HEK293 (cell line): Measurements from ENCODE around the gene C6orf136.

Experiments used
- CTCF ChIA-PET: fragments of 350-600 bp; formaldehyde crosslinking; extraction: SDS; loops from one replicate; lab custom pipeline; 2021; ENCODE audit warnings: antibody characterized with exemption; lab: Yijun Ruan, JAX
- POLR2A ChIA-PET: fragments of 300-600 bp; formaldehyde crosslinking; extraction: SDS; loops from one replicate; lab custom pipeline; 2020; ENCODE audit warnings: antibody characterized with exemption, inconsistent platforms; lab: Yijun Ruan, JAX
- H3K27ac ChIP-seq: fragments of 200-500 bp; sonication (Bioruptor generic); 2 replicates; pipeline ENCODE4 v1.5.1; 2014; ENCODE audit warnings: low read depth, low read length, control low read depth, inconsistent platforms; ENCODE audit errors: extremely low read depth
- H3K36me3 ChIP-seq, 2 experiments: fragments of 200-500 bp in 1 of 2; sonication (Bioruptor generic) in 1 of 2; 1 replicate in 1 of 2; 2 replicates in 1 of 2; pipeline ENCODE4 v1.5.1; 2014 to 2017; ENCODE audit warnings: inconsistent platforms in 2 of 2, low read length in 2 of 2; ENCODE audit not compliant: control insufficient read depth in 2 of 2, insufficient read depth in 1 of 2
- H3K4me1 ChIP-seq: fragments of 200-500 bp; sonication (Bioruptor generic); 2 replicates; pipeline ENCODE4 v1.5.1; 2014; ENCODE audit warnings: mild to moderate bottlenecking, low read length, inconsistent platforms; ENCODE audit not compliant: control insufficient read depth, insufficient read depth
- H3K4me3 ChIP-seq: 2 replicates; pipeline ENCODE4 v1.5.1; 2011; ENCODE audit warnings: low read depth, mild to moderate bottlenecking, control low read depth, low read length, moderate library complexity
- H3K9me3 ChIP-seq: fragments of 200-500 bp; sonication (Bioruptor generic); 2 replicates; pipeline ENCODE4 v1.5.1; 2014; ENCODE audit warnings: low read depth, low read length, inconsistent platforms; ENCODE audit not compliant: control insufficient read depth, insufficient read depth
- EGR2 ChIP-seq: fragments of 450-650 bp; formaldehyde crosslinking; IDR thresholded peaks from 2 replicates; pipeline ENCODE4 v1.5.1; 2016; ENCODE audit warnings: low read depth, missing biosample characterization, missing genetic modification characterization
- HOXD13 ChIP-seq: sonication (generic); formaldehyde crosslinking; IDR thresholded peaks from 2 replicates; pipeline ENCODE4 v1.8.0; 2022; ENCODE audit warnings: missing genetic modification reagents, borderline replicate concordance
- KLF16 ChIP-seq: fragments of 450-650 bp; formaldehyde crosslinking; IDR thresholded peaks from 2 replicates; pipeline ENCODE4 v1.5.1; 2017; ENCODE audit warnings: missing biosample characterization, missing genetic modification characterization
- RBAK ChIP-seq: fragments of 450-650 bp; formaldehyde crosslinking; IDR thresholded peaks from 2 replicates; pipeline ENCODE4 v1.5.1; 2016; ENCODE audit warnings: missing biosample characterization, missing genetic modification characterization
- REPIN1 ChIP-seq: fragments of 450-650 bp; formaldehyde crosslinking; IDR thresholded peaks from 2 replicates; pipeline ENCODE4 v1.5.1; 2017; ENCODE audit warnings: missing biosample characterization, missing genetic modification characterization, low read depth
- YY2 ChIP-seq: fragments of 450-650 bp; formaldehyde crosslinking; IDR thresholded peaks from 2 replicates; pipeline ENCODE4 v1.5.1; 2016; ENCODE audit warnings: missing biosample characterization, missing genetic modification characterization
- ZFHX2 ChIP-seq: fragments of 450-650 bp; formaldehyde crosslinking; conservative IDR thresholded peaks from 2 replicates; pipeline ENCODE4 v1.5.1; 2016; ENCODE audit warnings: missing biosample characterization, missing genetic modification characterization
- ZNF114 ChIP-seq: fragments of 450-650 bp; formaldehyde crosslinking; IDR thresholded peaks from 2 replicates; pipeline ENCODE4 v1.5.0; 2017; ENCODE audit warnings: missing biosample characterization, missing genetic modification characterization
- ZNF146 ChIP-seq: fragments of 450-650 bp; formaldehyde crosslinking; IDR thresholded peaks from 2 replicates; pipeline ENCODE4 v1.5.1; 2016; ENCODE audit warnings: missing biosample characterization, missing genetic modification characterization
- ZNF184 ChIP-seq: fragments of 450-650 bp; IDR thresholded peaks from 2 replicates; pipeline ENCODE4 v1.5.1; 2018; ENCODE audit warnings: missing biosample characterization, mild to moderate bottlenecking, missing genetic modification characterization
- ZNF248 ChIP-seq: fragments of 450-650 bp; formaldehyde crosslinking; IDR thresholded peaks from 2 replicates; pipeline ENCODE4 v1.5.1; 2017; ENCODE audit warnings: missing biosample characterization, missing genetic modification characterization
- ZNF341 ChIP-seq: fragments of 450-650 bp; formaldehyde crosslinking; IDR thresholded peaks from 2 replicates; pipeline ENCODE4; 2016; ENCODE audit warnings: low read depth, missing biosample characterization, missing genetic modification characterization
- ZNF623 ChIP-seq: fragments of 450-650 bp; formaldehyde crosslinking; IDR thresholded peaks from 2 replicates; pipeline ENCODE4 v1.5.1; 2016; ENCODE audit warnings: missing biosample characterization, missing genetic modification characterization
- ZNF660 ChIP-seq: fragments of 450-650 bp; IDR thresholded peaks from 2 replicates; pipeline ENCODE4 v1.5.1; 2018; ENCODE audit warnings: missing biosample characterization, mild to moderate bottlenecking, missing genetic modification characterization
- ZNF843 ChIP-seq: fragments of 450-650 bp; formaldehyde crosslinking; IDR thresholded peaks from 2 replicates; pipeline ENCODE4 v1.5.1; 2016; ENCODE audit warnings: missing biosample characterization, missing genetic modification characterization
- TF ChIP-seq, protein P1 (sequence below): fragments of 450-650 bp; formaldehyde crosslinking; IDR thresholded peaks from 2 replicates; pipeline ENCODE4 v1.5.1; 2016; ENCODE audit warnings: missing biosample characterization, missing genetic modification characterization
- TF ChIP-seq, protein P2 (sequence below): fragments of 450-650 bp; formaldehyde crosslinking; IDR thresholded peaks from 2 replicates; pipeline ENCODE4 v1.5.1; 2016; ENCODE audit warnings: missing biosample characterization, missing genetic modification characterization
- TF ChIP-seq, protein P3 (sequence below): fragments of 450-650 bp; formaldehyde crosslinking; IDR thresholded peaks from 2 replicates; pipeline ENCODE4 v1.5.1; 2017; ENCODE audit warnings: missing biosample characterization, mild to moderate bottlenecking, missing genetic modification characterization, moderate library complexity
- TF ChIP-seq, protein P4 (sequence below): fragments of 450-650 bp; formaldehyde crosslinking; IDR thresholded peaks from 2 replicates; pipeline ENCODE4 v1.5.1; 2016; ENCODE audit warnings: missing biosample characterization, missing genetic modification characterization

C6orf136 gene

DNA sequence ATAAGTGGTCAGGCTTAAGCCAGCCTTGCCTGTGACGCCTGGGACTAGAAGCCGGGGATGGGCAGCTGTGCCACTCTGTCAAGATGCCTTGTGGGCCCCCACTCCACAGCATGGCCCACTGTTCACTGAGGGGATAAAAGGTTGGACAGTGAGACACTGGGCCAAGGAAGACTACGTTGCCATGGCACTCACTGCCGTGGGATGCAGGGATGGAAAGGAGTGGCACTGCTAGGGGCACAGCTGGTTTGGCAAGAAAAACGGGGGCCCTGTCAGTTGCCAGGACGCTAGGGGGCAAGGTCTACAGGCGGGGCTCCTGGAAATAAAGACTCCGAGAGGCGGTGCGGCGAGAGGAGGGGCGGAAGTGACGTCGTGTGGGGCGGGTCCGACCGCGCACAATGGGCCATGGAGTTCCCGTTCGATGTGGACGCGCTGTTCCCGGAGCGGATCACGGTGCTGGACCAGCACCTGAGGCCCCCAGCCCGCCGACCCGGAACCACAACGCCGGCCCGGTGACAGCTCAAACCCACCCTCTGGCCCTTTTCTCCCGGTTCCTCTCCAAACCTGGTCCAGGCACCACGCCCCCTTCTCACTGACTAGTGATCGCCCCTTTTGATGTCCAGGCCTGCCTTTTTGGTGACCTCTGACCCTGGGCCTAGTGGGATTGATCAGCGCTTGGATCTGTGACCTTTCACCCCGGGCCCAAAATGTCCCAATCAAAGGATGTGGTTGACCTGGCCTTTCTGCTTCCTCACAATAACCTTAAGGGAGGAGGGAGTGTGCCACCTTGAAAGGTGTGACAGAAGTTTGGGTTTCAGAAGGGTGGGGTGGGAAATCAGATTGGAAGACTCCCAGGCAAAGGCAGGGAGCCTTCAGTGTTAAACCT is 20.2 kb upstream of the C6orf136 start, which contains the start of gene ATAT1 (continued):
- TF ChIP-seq, protein P1, sequence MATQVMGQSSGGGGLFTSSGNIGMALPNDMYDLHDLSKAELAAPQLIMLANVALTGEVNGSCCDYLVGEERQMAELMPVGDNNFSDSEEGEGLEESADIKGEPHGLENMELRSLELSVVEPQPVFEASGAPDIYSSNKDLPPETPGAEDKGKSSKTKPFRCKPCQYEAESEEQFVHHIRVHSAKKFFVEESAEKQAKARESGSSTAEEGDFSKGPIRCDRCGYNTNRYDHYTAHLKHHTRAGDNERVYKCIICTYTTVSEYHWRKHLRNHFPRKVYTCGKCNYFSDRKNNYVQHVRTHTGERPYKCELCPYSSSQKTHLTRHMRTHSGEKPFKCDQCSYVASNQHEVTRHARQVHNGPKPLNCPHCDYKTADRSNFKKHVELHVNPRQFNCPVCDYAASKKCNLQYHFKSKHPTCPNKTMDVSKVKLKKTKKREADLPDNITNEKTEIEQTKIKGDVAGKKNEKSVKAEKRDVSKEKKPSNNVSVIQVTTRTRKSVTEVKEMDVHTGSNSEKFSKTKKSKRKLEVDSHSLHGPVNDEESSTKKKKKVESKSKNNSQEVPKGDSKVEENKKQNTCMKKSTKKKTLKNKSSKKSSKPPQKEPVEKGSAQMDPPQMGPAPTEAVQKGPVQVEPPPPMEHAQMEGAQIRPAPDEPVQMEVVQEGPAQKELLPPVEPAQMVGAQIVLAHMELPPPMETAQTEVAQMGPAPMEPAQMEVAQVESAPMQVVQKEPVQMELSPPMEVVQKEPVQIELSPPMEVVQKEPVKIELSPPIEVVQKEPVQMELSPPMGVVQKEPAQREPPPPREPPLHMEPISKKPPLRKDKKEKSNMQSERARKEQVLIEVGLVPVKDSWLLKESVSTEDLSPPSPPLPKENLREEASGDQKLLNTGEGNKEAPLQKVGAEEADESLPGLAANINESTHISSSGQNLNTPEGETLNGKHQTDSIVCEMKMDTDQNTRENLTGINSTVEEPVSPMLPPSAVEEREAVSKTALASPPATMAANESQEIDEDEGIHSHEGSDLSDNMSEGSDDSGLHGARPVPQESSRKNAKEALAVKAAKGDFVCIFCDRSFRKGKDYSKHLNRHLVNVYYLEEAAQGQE (tag by site-specific recombination), result peak; percentile 87
- no peak; the same call in 1 of the 2 replicates for TF ChIP-seq KLF16
- no peak for TF ChIP-seq HOXD13 (CRISPR knock-in tag)
- TF ChIP-seq, protein P2, sequence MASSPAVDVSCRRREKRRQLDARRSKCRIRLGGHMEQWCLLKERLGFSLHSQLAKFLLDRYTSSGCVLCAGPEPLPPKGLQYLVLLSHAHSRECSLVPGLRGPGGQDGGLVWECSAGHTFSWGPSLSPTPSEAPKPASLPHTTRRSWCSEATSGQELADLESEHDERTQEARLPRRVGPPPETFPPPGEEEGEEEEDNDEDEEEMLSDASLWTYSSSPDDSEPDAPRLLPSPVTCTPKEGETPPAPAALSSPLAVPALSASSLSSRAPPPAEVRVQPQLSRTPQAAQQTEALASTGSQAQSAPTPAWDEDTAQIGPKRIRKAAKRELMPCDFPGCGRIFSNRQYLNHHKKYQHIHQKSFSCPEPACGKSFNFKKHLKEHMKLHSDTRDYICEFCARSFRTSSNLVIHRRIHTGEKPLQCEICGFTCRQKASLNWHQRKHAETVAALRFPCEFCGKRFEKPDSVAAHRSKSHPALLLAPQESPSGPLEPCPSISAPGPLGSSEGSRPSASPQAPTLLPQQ (tag by site-specific recombination), result peak; percentile 96

DNA sequence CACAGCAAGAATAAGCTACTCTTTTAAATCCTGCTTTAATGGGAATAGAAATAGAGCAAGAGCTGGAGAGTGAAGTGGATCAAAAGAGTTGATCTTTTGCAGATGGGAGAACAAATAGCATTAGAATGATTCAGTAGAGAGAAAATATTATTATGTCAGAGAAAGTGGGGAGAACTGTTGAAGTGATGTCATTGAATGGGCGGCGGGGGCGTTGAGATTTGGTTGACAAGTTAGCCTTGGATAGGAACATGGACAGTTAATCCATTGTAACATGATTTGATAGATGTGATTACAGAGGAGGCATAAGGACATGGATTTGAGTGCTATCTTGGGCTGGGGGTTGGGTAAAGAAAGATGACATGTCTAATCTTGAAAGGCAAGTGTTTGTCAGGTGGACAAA is 11.1 kb upstream of the C6orf136 start:
- ChIA-PET CTCF (interaction anchor here (0.8 to 0.9 kb wide), 2 partner anchors 87 to 95 kb away, joined by 3 read pairs; no protein-coding TSS in a partner anchor), POLR2A (interaction anchor here (0.7 to 0.9 kb wide), 3 partner anchors 15 to 420 kb away, joined by 3 to 4 read pairs (median 3); partner anchors contain the start of gene DHX16)
- Histone ChIP-seq H3K36me3 (peaks cover 39 to 63% of the 10 kb centered on the region in 2 experiments), H3K4me1 (no peaks in the 10 kb centered on the region), H3K4me3 (no peak overlapping the region), H3K9me3 (no peaks in the 10 kb centered on the region), H3K27ac (no peak overlapping the region)
- peak; percentile 43 for TF ChIP-seq ZFHX2 (tag by site-specific recombination)
- TF ChIP-seq REPIN1, result no peak
- no peak for TF ChIP-seq ZNF660 (tag by site-specific recombination)
- TF ChIP-seq ZNF843 (tag by site-specific recombination), result no peak
- no peak for TF ChIP-seq YY2 (tag by site-specific recombination)
- TF ChIP-seq EGR2, result peak; percentile 69
- TF ChIP-seq, protein P3, sequence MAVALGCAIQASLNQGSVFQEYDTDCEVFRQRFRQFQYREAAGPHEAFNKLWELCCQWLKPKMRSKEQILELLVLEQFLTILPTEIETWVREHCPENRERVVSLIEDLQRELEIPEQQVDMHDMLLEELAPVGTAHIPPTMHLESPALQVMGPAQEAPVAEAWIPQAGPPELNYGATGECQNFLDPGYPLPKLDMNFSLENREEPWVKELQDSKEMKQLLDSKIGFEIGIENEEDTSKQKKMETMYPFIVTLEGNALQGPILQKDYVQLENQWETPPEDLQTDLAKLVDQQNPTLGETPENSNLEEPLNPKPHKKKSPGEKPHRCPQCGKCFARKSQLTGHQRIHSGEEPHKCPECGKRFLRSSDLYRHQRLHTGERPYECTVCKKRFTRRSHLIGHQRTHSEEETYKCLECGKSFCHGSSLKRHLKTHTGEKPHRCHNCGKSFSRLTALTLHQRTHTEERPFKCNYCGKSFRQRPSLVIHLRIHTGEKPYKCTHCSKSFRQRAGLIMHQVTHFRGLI (tag by site-specific recombination), result no peak

DNA sequence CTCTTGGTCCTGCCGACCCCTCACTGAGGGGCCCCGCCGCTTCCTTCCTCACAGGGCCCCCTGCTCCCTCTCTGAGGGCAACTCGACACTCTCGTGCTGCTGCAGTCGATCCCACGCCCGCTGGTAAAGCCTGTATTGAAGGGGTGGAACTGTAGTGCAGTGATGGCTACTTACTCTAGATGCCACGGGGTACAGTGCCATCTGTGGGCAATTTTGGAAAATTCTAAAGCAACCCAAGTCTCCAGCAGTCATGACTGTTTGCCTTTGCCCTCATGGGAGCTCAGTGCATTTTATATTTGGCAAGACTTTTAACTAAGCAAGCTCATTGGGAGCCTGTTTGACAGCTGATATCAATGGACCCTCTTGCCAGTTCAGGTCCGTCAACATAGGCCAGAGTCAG is 6.5 kb upstream of the C6orf136 start:
- H3K4me1 ChIP-seq, result no peaks in the 10 kb centered on the region
- no peak overlapping the region for H3K27ac ChIP-seq
- peaks cover 31 to 70% of the 10 kb centered on the region in 2 experiments; a peak in 2 of 3 replicates for H3K36me3 ChIP-seq
- no peaks in the 10 kb centered on the region for H3K9me3 ChIP-seq
- no peak for TF ChIP-seq ZNF114 (tag by site-specific recombination)
- TF ChIP-seq RBAK, result no peak
- TF ChIP-seq ZNF146, result no peak
- no peak for TF ChIP-seq ZNF623
- no peak for TF ChIP-seq ZNF341
- no peak for TF ChIP-seq ZNF248 (tag by site-specific recombination)
- TF ChIP-seq, protein P4, sequence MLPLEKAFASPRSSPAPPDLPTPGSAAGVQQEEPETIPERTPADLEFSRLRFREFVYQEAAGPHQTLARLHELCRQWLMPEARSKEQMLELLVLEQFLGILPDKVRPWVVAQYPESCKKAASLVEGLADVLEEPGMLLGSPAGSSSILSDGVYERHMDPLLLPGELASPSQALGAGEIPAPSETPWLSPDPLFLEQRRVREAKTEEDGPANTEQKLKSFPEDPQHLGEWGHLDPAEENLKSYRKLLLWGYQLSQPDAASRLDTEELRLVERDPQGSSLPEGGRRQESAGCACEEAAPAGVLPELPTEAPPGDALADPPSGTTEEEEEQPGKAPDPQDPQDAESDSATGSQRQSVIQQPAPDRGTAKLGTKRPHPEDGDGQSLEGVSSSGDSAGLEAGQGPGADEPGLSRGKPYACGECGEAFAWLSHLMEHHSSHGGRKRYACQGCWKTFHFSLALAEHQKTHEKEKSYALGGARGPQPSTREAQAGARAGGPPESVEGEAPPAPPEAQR, result no peak
- no peak for TF ChIP-seq ZNF184 (tag by site-specific recombination)
- TF ChIP-seq, all 188 proteins: peak for 0
- H3K4me3 ChIP-seq, result no peak overlapping the region
- CTCF ChIA-PET, result interaction anchor here (0.7 kb wide), 1 partner anchor 15 kb away, joined by 4 read pairs; no protein-coding TSS in a partner anchor
- POLR2A ChIA-PET, result interaction anchor here (0.6 to 0.9 kb wide), 3 partner anchors 25 to 428 kb away, joined by 3 to 4 read pairs (median 3); no protein-coding TSS in a partner anchor
